Kidney epithelial cell (primary cell): ENCODE measurements around the gene NMNAT2. TPM values are rescaled to one million over a fixed set of nuclear protein-coding genes. Genes with fewer than 3 reads are reported as not detected.
"Not testable (repeated sequence)": the region's sequence is repeated elsewhere in the genome, so short reads cannot be mapped to it uniquely, and the experiment has no call there.

Experiments used
- DNase-seq: peaks from one replicate; pipeline ENCODE4 v3.0.0-alpha.2; 2010; ENCODE audit warnings: low read depth
- H3K27me3 ChIP-seq: 2 replicates; pipeline ENCODE4 v1.6.0; 2011; ENCODE audit warnings: low read length; ENCODE audit not compliant: control insufficient read depth, insufficient read depth
- H3K36me3 ChIP-seq: 2 replicates; pipeline ENCODE4 v1.5.1; 2011; ENCODE audit warnings: low read length; ENCODE audit not compliant: control insufficient read depth, insufficient read depth
- H3K4me3 ChIP-seq: 2 replicates; pipeline ENCODE4 v1.5.1; 2011; ENCODE audit warnings: low read depth, mild to moderate bottlenecking, control low read depth, low read length
- total RNA-seq: library from RNA; depleted of rRNA; stranded (reverse); fragments of >200 nt; gene quantifications from 2 replicates; pipeline ENCODE4 v1.2.3, GENCODE V29; 2015
- TF ChIP-seq, protein P1 (sequence below): IDR thresholded peaks from 2 replicates; pipeline ENCODE4 v1.5.1; 2011; ENCODE audit warnings: mild to moderate bottlenecking, moderate library complexity, low read length, control low read depth, inconsistent platforms; ENCODE audit not compliant: insufficient read depth, poor library complexity, severe bottlenecking

The NMNAT2 gene
- total RNA-seq, 1 donor from 2014 or later: 1.0 TPM

DNA sequence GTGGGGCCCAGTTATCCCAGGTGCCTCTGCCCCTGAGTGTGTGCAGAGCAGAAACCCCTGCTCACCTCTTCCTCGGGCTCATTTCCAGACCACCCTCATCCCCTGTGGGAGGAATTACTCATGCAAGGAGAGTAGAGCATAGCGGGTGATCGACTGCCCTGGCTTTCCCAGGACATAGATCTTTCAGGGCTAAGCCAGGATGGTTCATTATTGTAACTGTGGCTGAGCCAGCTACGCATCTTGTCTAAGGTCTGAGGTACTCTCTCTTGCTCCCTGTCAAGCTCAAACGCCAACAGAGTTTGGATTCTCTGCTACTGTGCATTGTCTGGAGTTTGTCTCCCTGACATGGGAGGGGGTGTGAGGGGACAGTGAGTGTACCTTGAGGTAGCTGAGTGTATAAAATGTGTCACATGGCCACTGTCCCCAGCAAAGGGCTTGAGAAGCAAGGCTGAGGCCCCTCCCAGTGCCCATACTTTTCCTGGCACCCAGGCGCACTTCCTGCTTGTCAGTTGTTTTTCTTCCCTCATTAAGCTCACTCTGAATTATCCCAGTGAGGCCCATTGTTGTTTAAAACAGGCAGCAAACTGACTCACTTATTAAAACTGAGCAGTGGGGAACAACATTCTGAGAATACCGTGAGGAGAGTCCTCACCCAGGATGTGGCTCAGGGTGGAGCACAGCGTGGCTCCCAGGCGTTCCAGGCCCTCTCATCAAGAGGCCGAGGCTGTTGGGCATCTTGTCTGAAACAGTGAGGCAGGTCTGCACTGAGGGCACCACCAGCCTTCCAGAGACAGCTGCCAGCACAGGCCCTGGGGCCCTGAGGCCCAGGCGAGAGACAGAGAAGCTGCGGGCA is 139.2 kb downstream of the NMNAT2 start:
- no peak overlapping the region for H3K4me3 ChIP-seq
- DNase-seq: peak; percentile 48
- TF ChIP-seq, protein P1, sequence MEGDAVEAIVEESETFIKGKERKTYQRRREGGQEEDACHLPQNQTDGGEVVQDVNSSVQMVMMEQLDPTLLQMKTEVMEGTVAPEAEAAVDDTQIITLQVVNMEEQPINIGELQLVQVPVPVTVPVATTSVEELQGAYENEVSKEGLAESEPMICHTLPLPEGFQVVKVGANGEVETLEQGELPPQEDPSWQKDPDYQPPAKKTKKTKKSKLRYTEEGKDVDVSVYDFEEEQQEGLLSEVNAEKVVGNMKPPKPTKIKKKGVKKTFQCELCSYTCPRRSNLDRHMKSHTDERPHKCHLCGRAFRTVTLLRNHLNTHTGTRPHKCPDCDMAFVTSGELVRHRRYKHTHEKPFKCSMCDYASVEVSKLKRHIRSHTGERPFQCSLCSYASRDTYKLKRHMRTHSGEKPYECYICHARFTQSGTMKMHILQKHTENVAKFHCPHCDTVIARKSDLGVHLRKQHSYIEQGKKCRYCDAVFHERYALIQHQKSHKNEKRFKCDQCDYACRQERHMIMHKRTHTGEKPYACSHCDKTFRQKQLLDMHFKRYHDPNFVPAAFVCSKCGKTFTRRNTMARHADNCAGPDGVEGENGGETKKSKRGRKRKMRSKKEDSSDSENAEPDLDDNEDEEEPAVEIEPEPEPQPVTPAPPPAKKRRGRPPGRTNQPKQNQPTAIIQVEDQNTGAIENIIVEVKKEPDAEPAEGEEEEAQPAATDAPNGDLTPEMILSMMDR: no peak

DNA sequence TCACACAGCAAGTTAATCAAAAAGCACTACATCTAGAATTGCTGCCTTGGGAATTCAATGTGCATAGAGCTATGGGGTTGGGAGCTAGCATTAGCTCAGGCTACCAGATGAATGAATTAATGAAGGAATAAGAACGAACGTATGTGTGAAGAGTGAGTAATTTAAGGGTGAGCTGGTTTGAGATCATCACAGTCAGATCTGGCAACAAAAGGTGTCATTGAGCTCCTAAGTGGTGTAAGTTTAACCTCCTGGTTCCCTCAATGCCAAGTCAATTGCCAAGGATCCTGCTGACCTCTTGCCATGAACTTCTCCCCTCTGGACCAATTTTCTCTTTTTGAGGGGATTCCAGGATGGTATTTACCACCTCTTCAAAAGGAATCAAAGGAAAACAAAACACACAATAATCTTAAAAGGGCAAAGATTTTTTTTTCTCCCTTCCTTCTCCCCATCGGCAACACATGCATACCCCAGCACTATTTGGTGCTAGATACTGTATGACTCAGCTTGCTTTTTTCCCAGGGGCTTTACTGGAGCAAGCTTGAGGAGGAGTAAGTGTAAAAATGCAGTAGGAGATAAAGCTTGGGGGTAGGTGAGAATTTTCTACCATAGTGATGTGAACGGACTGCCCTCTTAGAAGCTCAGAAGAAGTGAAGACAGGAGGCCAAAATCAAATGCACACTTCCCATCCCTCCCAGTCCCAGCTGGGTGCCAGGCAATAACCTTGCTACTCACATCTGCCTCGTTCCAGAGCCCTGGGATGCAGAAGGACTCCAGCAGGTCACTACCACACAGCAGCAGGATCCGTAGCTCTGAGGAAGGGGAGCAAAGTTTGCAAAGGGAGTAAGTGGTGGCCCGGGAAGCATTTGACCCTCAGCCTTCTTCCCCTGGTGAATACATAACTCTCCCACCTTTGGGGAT is 140.1 kb downstream of the NMNAT2 start:
- Histone ChIP-seq H3K4me3 (no peak overlapping the region), H3K36me3 (no peaks in the 10 kb centered on the region), H3K27me3 (no peaks in the 10 kb centered on the region)
- no peak for DNase-seq
- TF ChIP-seq, protein P1: no peak

More for the DNA sequence above, 139.2 kb downstream of the NMNAT2 start:
- no peaks in the 10 kb centered on the region for H3K27me3 ChIP-seq
- no peaks in the 10 kb centered on the region for H3K36me3 ChIP-seq

DNA sequence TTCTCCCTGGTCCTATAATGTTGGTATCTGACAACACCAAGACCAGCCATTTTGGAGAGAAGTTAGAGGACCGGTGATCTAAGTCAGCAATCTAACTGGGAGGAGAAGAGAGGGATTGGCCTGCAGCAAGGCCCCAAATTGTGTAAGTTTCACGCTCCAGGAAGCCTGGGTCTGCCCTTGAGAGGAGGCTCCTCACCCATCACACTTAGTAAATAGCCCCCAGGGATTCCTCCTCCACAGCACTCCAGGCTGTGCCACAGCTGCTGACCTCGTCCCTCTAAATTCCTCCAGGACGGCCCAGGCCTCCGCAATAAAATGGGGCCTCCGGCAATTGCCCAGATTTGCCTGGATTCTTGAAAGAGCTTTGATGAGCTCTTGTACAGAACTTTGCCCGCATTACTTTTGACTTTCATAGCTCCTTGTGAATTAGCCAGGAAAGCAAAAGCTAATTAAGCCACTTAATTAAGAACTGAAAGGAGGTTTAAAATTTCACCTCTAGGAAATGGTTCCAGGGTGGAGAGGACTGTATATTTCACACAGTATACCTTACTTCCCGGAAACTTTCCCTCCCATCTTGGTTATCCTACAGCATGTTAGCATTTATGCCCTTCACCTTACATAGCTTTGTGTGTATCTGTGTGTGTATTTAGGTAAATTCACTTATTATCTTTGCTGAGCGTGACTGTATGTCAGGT is 141.6 kb downstream of the NMNAT2 start:
- Histone ChIP-seq H3K4me3 (no peak overlapping the region), H3K36me3 (no peaks in the 10 kb centered on the region), H3K27me3 (no peaks in the 10 kb centered on the region)
- TF ChIP-seq, protein P1: no peak
- no peak for DNase-seq

DNA sequence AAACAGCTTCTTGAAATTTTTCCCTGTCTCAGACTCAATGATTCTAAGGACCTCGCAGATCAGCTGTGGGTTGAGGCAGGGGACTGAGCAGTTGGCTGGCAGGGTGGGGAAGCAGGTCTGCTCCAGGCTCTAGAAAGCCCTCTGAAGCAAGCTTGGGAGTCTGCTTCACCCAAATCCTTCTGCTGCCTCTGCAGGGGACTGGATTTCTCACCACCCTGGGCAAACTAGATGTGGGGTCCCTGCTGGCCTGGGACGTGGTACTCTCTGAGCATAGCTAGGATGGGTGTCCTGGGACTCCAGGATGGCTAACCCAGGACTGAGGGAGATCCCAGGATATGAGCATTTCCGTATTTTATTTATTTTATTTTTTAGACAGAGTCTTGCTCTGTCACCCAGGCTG is 142.9 kb downstream of the NMNAT2 start:
- H3K4me3 ChIP-seq: no peak overlapping the region
- no peak for DNase-seq
- H3K27me3 ChIP-seq: no peaks in the 10 kb centered on the region
- TF ChIP-seq, protein P1: no peak
- no peaks in the 10 kb centered on the region for H3K36me3 ChIP-seq

DNA sequence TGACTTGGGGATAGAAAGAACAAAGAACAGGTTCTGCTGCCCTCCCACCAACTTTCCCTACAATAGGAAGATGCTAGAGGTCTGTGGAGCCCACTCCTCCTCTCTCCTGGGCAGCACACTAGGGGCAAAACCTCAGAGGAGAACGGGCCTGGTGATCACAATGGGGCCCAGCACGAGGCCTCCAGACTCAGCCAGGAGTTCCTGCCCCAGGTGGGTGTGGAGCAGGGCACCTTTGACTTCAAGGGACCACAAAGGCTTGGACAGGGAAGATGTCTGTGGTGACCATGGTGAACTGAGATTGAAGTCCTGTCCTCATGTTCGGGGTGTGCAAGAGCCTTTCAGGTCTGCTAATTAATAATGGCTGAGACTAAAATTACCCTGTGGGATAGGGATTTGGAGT is 143.3 kb downstream of the NMNAT2 start:
- no peaks in the 10 kb centered on the region for H3K27me3 ChIP-seq
- H3K36me3 ChIP-seq: no peaks in the 10 kb centered on the region
- H3K4me3 ChIP-seq: no peak overlapping the region
- DNase-seq: no peak
- TF ChIP-seq, protein P1: no peak

DNA sequence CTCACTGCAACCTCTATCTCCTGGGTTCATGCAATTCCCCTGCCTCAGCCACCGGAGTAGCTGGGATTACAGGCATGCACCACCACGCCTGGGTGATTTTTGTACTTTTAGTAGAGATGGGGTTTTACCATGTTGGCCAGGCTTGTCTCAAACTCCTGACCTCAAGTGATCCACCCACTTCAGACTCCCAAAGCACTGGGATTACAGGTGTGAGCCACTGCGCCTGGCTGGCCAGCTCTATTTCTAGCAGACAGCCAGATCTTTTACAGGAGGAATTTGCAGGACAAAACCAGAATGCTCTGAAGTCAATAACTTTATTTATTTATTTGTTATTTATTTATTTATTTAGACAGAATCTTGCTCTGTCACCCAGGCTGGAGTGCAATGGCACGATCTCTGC is 144.2 kb downstream of the NMNAT2 start:
- H3K36me3 ChIP-seq, H3K27me3 ChIP-seq, DNase-seq, H3K4me3 ChIP-seq: not testable (repeated sequence)
